Measurements from ENCODE around the gene PTPRE.

DNA sequence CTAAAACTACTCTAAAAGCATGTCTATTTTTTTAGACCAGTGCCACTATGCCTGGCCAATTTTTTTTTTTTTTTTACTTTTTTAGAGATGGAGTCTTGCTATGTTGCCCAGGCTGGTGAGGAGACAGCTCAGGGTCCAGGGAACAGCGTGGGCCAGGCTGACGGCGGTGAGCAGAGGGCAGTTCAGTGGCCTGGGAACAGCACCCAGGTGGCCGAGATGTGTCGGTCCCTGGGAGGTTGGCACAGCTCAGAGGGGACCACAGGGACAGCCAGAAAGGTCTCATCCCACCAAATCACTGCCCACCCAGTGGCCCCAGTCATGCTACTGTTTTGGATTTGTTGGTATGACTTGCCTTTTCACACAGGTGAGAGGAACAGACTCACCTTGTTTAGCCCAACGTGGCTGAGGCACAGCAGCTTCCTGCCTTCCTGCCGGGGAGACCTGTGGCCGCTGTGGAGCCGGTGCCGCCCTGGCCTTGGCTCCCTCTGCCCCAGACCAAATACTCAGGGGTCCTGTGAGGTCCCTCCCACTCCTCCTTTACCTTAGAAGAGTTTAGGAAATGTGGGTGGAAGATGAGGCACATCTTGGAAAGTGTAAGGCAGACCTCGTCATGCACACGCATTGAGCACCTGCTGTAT lies 109.6 kb downstream of the PTPRE start:
- TF ChIP-seq SMC3 (conservative IDR thresholded peaks at IDR 0.05; ENCODE audit: poor library complexity) (no peak), EZH2 (IDR thresholded peaks at IDR 0.05; ENCODE audit: borderline replicate concordance, insufficient read depth, low read length, poor library complexity, severe bottlenecking) (no peak), POLR2AphosphoS5 (IDR thresholded peaks at IDR 0.05) (no peak), EP300 (conservative IDR thresholded peaks at IDR 0.05; ENCODE audit: poor library complexity, severe bottlenecking) (no peak), TAF1 (IDR thresholded peaks at IDR 0.05; ENCODE audit: low read depth) (no peak), RAD21 (conservative IDR thresholded peaks at IDR 0.05) (no peak), MXI1 (conservative IDR thresholded peaks at IDR 0.05; ENCODE audit: poor library complexity, severe bottlenecking) (no peak)
- TF ChIP-seq, protein P1, sequence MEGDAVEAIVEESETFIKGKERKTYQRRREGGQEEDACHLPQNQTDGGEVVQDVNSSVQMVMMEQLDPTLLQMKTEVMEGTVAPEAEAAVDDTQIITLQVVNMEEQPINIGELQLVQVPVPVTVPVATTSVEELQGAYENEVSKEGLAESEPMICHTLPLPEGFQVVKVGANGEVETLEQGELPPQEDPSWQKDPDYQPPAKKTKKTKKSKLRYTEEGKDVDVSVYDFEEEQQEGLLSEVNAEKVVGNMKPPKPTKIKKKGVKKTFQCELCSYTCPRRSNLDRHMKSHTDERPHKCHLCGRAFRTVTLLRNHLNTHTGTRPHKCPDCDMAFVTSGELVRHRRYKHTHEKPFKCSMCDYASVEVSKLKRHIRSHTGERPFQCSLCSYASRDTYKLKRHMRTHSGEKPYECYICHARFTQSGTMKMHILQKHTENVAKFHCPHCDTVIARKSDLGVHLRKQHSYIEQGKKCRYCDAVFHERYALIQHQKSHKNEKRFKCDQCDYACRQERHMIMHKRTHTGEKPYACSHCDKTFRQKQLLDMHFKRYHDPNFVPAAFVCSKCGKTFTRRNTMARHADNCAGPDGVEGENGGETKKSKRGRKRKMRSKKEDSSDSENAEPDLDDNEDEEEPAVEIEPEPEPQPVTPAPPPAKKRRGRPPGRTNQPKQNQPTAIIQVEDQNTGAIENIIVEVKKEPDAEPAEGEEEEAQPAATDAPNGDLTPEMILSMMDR (IDR thresholded peaks at IDR 0.05; ENCODE audit: poor library complexity, severe bottlenecking): no peak
- TF ChIP-seq, protein P2, sequence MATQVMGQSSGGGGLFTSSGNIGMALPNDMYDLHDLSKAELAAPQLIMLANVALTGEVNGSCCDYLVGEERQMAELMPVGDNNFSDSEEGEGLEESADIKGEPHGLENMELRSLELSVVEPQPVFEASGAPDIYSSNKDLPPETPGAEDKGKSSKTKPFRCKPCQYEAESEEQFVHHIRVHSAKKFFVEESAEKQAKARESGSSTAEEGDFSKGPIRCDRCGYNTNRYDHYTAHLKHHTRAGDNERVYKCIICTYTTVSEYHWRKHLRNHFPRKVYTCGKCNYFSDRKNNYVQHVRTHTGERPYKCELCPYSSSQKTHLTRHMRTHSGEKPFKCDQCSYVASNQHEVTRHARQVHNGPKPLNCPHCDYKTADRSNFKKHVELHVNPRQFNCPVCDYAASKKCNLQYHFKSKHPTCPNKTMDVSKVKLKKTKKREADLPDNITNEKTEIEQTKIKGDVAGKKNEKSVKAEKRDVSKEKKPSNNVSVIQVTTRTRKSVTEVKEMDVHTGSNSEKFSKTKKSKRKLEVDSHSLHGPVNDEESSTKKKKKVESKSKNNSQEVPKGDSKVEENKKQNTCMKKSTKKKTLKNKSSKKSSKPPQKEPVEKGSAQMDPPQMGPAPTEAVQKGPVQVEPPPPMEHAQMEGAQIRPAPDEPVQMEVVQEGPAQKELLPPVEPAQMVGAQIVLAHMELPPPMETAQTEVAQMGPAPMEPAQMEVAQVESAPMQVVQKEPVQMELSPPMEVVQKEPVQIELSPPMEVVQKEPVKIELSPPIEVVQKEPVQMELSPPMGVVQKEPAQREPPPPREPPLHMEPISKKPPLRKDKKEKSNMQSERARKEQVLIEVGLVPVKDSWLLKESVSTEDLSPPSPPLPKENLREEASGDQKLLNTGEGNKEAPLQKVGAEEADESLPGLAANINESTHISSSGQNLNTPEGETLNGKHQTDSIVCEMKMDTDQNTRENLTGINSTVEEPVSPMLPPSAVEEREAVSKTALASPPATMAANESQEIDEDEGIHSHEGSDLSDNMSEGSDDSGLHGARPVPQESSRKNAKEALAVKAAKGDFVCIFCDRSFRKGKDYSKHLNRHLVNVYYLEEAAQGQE (IDR thresholded peaks at IDR 0.05; ENCODE audit: borderline replicate concordance): no peak

All from neural cell (in vitro differentiated cells).